ENCODE results near the gene SUGCT.

GRCh38 chr7:40698921-40699260 is 564.1 kb downstream of the SUGCT start:
- no peak for TF ChIP-seq CTCF (IDR thresholded peaks at IDR 0.05; ENCODE audit: control extremely low read depth in 1 of 3, insufficient read depth in 1 of 3, low read depth in 1 of 3, low read length in 3 of 3)
- TF ChIP-seq USF2 (IDR thresholded peaks at IDR 0.05; ENCODE audit: low read length) = no peak
- no peak for TF ChIP-seq EZH2 (IDR thresholded peaks at IDR 0.05; ENCODE audit: low read depth, low read length, severe bottlenecking)
- no peak for TF ChIP-seq ATF2 (IDR thresholded peaks at IDR 0.05; ENCODE audit: low read length)
- no peak for TF ChIP-seq POLR2AphosphoS5 (IDR thresholded peaks at IDR 0.05; ENCODE audit: low read depth, low read length)
- TF ChIP-seq CREB1 (IDR thresholded peaks at IDR 0.05) = no peak
- TF ChIP-seq ZNF274 (IDR thresholded peaks at IDR 0.05; ENCODE audit: borderline replicate concordance, extremely low read depth, low read length) = no peak
- TF ChIP-seq SIN3A (conservative IDR thresholded peaks at IDR 0.05 in 1 of 2, IDR thresholded peaks at IDR 0.05 in 1 of 2; ENCODE audit: low read depth in 1 of 2, low read length in 2 of 2) = no peak
- no peak for TF ChIP-seq GABPA (IDR thresholded peaks at IDR 0.05; ENCODE audit: borderline replicate concordance, insufficient read depth, low read length)
- TF ChIP-seq POLR2A (IDR thresholded peaks at IDR 0.05; ENCODE audit: control extremely low read depth in 1 of 2, low read depth in 2 of 2, low read length in 2 of 2) = no peak
- TF ChIP-seq MAFK (IDR thresholded peaks at IDR 0.05; ENCODE audit: low read depth, low read length) = no peak
- no peak for TF ChIP-seq RFX5 (IDR thresholded peaks at IDR 0.05; ENCODE audit: borderline replicate concordance, low read depth, low read length)
